Urothelium cell line (cell line): ENCODE results near the gene NMNAT3.
A peak's percentile ranks its signal among the peaks of the same experiment; 100 is the strongest.

Source experiments
- DNase-seq: peaks from one replicate; pipeline ENCODE4 v3.0.0; 2011; ENCODE audit warnings: low spot score, mixed read lengths
- FAIRE-seq: peaks from 2 replicates; lab custom pipeline; 2011; peaks lifted over from hg19 to GRCh38; lab: Jason Lieb, UNC

The NMNAT3 gene

GRCh38 chr3:139552632-139553365 lies 125.0 kb downstream of the NMNAT3 start:
- FAIRE-seq = no peak
- no peak for DNase-seq

GRCh38 chr3:139548801-139549200 lies 129.0 kb downstream of the NMNAT3 start:
- no peak for FAIRE-seq
- no peak for DNase-seq

- FAIRE-seq (no peak), DNase-seq (no peak)
Measured at GRCh38 chr3:139547666-139548065, 130.1 kb downstream of the NMNAT3 start.

- no peak for FAIRE-seq
- no peak for DNase-seq
Measured at GRCh38 chr3:139546772-139547171, 131.0 kb downstream of the NMNAT3 start.

- no peak for DNase-seq
- no peak for FAIRE-seq
Measured at GRCh38 chr3:139541532-139542288, 136.1 kb downstream of the NMNAT3 start.

GRCh38 chr3:139540651-139541531 lies 136.9 kb downstream of the NMNAT3 start:
- FAIRE-seq = no peak

GRCh38 chr3:139538733-139539132 lies 139.0 kb downstream of the NMNAT3 start:
- DNase-seq (no peak), FAIRE-seq (peak; percentile 17)

More at GRCh38 chr3:139540651-139541531, 136.9 kb downstream of the NMNAT3 start:
- DNase-seq = no peak

- FAIRE-seq = peak; percentile 13
Measured at GRCh38 chr3:139537795-139538621, 139.8 kb downstream of the NMNAT3 start.

GRCh38 chr3:139537361-139537760 lies 140.4 kb downstream of the NMNAT3 start:
- DNase-seq (peak; percentile 72), FAIRE-seq (peak; percentile 27)

More at GRCh38 chr3:139537795-139538621, 139.8 kb downstream of the NMNAT3 start:
- no peak for DNase-seq

- DNase-seq (no peak), FAIRE-seq (no peak)
Measured at GRCh38 chr3:139534992-139535879, 142.5 kb downstream of the NMNAT3 start.

- DNase-seq (no peak), FAIRE-seq (no peak)
Measured at GRCh38 chr3:139534455-139534812, 143.3 kb downstream of the NMNAT3 start.

GRCh38 chr3:139533781-139534454 lies 143.9 kb downstream of the NMNAT3 start:
- DNase-seq (peak; percentile 42), FAIRE-seq (no peak)

- FAIRE-seq (no peak), DNase-seq (no peak)
Measured at GRCh38 chr3:139532976-139533375, 144.8 kb downstream of the NMNAT3 start.

GRCh38 chr3:139530717-139531116 lies 147.1 kb downstream of the NMNAT3 start:
- DNase-seq (no peak), FAIRE-seq (no peak)

- DNase-seq (no peak), FAIRE-seq (no peak)
Measured at GRCh38 chr3:139529662-139530061, 148.1 kb downstream of the NMNAT3 start.

- FAIRE-seq = no peak
Measured at GRCh38 chr3:139528924-139529323, 148.8 kb downstream of the NMNAT3 start.

GRCh38 chr3:139528281-139528680 lies 149.5 kb downstream of the NMNAT3 start:
- no peak for DNase-seq
- no peak for FAIRE-seq

More at GRCh38 chr3:139528924-139529323, 148.8 kb downstream of the NMNAT3 start:
- no peak for DNase-seq

- FAIRE-seq (no peak), DNase-seq (no peak)
Measured at GRCh38 chr3:139527265-139527664, 150.5 kb downstream of the NMNAT3 start.

- DNase-seq (no peak), FAIRE-seq (no peak)
Measured at GRCh38 chr3:139526146-139526545, 151.6 kb downstream of the NMNAT3 start.
